K562 (cell line): ENCODE measurements around the gene NRP1. TPM values are rescaled to one million over a fixed set of nuclear protein-coding genes. Genes with fewer than 3 reads are reported as not detected.
A peak's percentile ranks its signal among the peaks of the same experiment; 100 is the strongest.

Experiments
- ATAC-seq: fragments of 200-7000 bp; cut with Tn5 transposase; 3 replicates; pipeline ENCODE4 v1.9.1; 2020; ENCODE audit warnings: moderate library complexity
- BruUV-seq: library from RNA; stranded (reverse); fragments of 400-500 nt; replicated peaks from 2 replicates; lab custom pipeline; 2021; lab: Mats Ljungman, UMichigan
- CTCF ChIA-PET: fragments of 300-600 bp; formaldehyde crosslinking; extraction: SDS; loops from one replicate; lab custom pipeline; 2021; ENCODE audit warnings: low intra/inter-chr PET ratio; lab: Yijun Ruan, JAX
- POLR2A ChIA-PET: fragments of 300-600, 350-650 bp; sonication (Branson Sonifier 250); formaldehyde crosslinking; extraction: SDS; loops from one replicate; lab custom pipeline; 2021; ENCODE audit warnings: antibody characterized with exemption, inconsistent platforms; lab: Yijun Ruan, JAX
- DNase-seq, 4 experiments: peaks; one replicate each; pipeline versions ENCODE4 v3.0.0 to v3.0.0-alpha.2; 2011 to 2018; ENCODE audit warnings: low spot score in 3 of 4, mixed read lengths in 3 of 4; ENCODE audit errors: extremely low read depth in 1 of 4
- FAIRE-seq: peaks from 2 replicates; lab custom pipeline; 2011; peaks lifted over from hg19 to GRCh38; lab: Jason Lieb, UNC
- H2AFZ ChIP-seq: 2 replicates; pipeline ENCODE4 v1.6.0; 2011; ENCODE audit warnings: low read depth, low read length, control low read depth, inconsistent platforms
- H3K27ac ChIP-seq: fragments of 200-600 bp; 3 replicates; pipeline ENCODE4 v1.8.0; 2011; ENCODE audit warnings: low read depth, mild to moderate bottlenecking, control low read depth, inconsistent platforms, low read length, moderate library complexity, mixed read lengths; ENCODE audit errors: extremely low read depth
- H3K27me3 ChIP-seq, 2 experiments: fragments of 300-600 bp in 1 of 2; 2 replicates in 1 of 2; 3 replicates in 1 of 2; pipeline versions ENCODE4 v1.6.0 to v1.8.0; 2011; ENCODE audit warnings: inconsistent platforms in 2 of 2, low read length in 2 of 2, mild to moderate bottlenecking in 1 of 2, mixed read lengths in 1 of 2, moderate library complexity in 1 of 2; ENCODE audit not compliant: control insufficient read depth in 2 of 2, insufficient read depth in 2 of 2
- H3K36me3 ChIP-seq: fragments of 300-600 bp; 3 replicates; pipeline ENCODE4 v1.8.0; 2011; ENCODE audit warnings: mild to moderate bottlenecking, low read length, inconsistent platforms; ENCODE audit not compliant: control insufficient read depth, insufficient read depth
- H3K4me1 ChIP-seq, 2 experiments: fragments of 200-600 bp in 1 of 2; replicated peaks in 1 of 2; 2 replicates in 1 of 2; 3 replicates in 1 of 2; pipeline versions ENCODE4 v1.5.1 to v1.8.0; 2011; ENCODE audit warnings: inconsistent platforms in 2 of 2, low read length in 2 of 2, mild to moderate bottlenecking in 1 of 2, mixed read lengths in 1 of 2, moderate library complexity in 1 of 2; ENCODE audit not compliant: control insufficient read depth in 2 of 2, insufficient read depth in 2 of 2
- H3K4me2 ChIP-seq: 2 replicates; pipeline ENCODE4 v1.6.1; 2011; ENCODE audit warnings: low read length, control low read depth, inconsistent platforms, mixed read lengths; ENCODE audit not compliant: insufficient read depth
- H3K4me3 ChIP-seq: fragments of 200-600 bp; sonication (generic), shearing (Covaris generic); 2 replicates; pipeline ENCODE4 v1.5.1; 2016; ENCODE audit warnings: control low read depth, inconsistent platforms
- H3K79me2 ChIP-seq: fragments of 200-600 bp; 3 replicates; pipeline ENCODE4 v1.8.0; 2011; ENCODE audit warnings: low read length, inconsistent platforms; ENCODE audit not compliant: control insufficient read depth, insufficient read depth
- H3K9ac ChIP-seq, 2 experiments: 2 replicates each; pipeline versions ENCODE4 v1.6.0 to v1.6.1; 2011; ENCODE audit warnings: low read depth in 2 of 2, low read length in 2 of 2, control low read depth in 1 of 2, inconsistent platforms in 1 of 2, mild to moderate bottlenecking in 1 of 2, mixed read lengths in 1 of 2; ENCODE audit not compliant: insufficient read depth in 1 of 2
- H3K9me1 ChIP-seq: one replicate; pipeline ENCODE4 v1.6.0; 2011; ENCODE audit warnings: inconsistent platforms, mild to moderate bottlenecking, low read length, moderate library complexity; ENCODE audit not compliant: control insufficient read depth, insufficient read depth
- H3K9me3 ChIP-seq: replicated peaks from 2 replicates; pipeline ENCODE4 v1.5.1; 2011; ENCODE audit warnings: low read depth, low read length, inconsistent platforms; ENCODE audit not compliant: control insufficient read depth, insufficient read depth
- H4K20me1 ChIP-seq: replicated peaks from 2 replicates; pipeline ENCODE4 v1.6.1; 2011; ENCODE audit warnings: low read length, inconsistent platforms, mixed read lengths; ENCODE audit not compliant: control insufficient read depth, insufficient read depth
- C11orf30 ChIP-seq: fragments of 450-650 bp; IDR thresholded peaks from 2 replicates; pipeline ENCODE4 v1.6.1; 2016; ENCODE audit warnings: low read depth, mild to moderate bottlenecking
- ELK1 ChIP-seq: sonication (generic); formaldehyde crosslinking; IDR thresholded peaks from 2 replicates; pipeline ENCODE4 v1.8.1; 2022; ENCODE audit warnings: missing genetic modification reagents
- HNRNPK ChIP-seq: fragments of 200-400 bp; formaldehyde crosslinking; IDR thresholded peaks from one replicate; pipeline ENCODE4 v1.6.1; 2018; ENCODE audit warnings: mild to moderate bottlenecking, low read depth, low read length; ENCODE audit not compliant: poor library complexity, severe bottlenecking
- KAT8 ChIP-seq: fragments of 450-650 bp; IDR thresholded peaks from 2 replicates; pipeline ENCODE4 v1.6.1; 2016; ENCODE audit warnings: low read depth, mild to moderate bottlenecking
- MLX ChIP-seq, 2 experiments: fragments of 450-650 bp in 1 of 2; sonication (generic) in 1 of 2; formaldehyde crosslinking; conservative IDR thresholded peaks; 2 replicates each; pipeline versions ENCODE4 v1.4.0 to v1.8.1; 2020 to 2022; ENCODE audit warnings: mild to moderate bottlenecking in 1 of 2, missing genetic modification reagents in 1 of 2
- NFE2 ChIP-seq: IDR thresholded peaks from 2 replicates; pipeline ENCODE4 v1.6.1; 2014; ENCODE audit warnings: antibody characterized with exemption, low read depth
- NFIC ChIP-seq: fragments of 450-650 bp; IDR thresholded peaks from 2 replicates; pipeline ENCODE4 v1.6.1; 2017; ENCODE audit warnings: mild to moderate bottlenecking, inconsistent platforms
- SREBF2 ChIP-seq: sonication (generic); formaldehyde crosslinking; IDR thresholded peaks from 2 replicates; pipeline ENCODE4 v1.4.0; 2020; ENCODE audit warnings: mild to moderate bottlenecking, missing genetic modification reagents
- XRCC4 ChIP-seq: IDR thresholded peaks from one replicate; pipeline ENCODE4 v1.6.1; 2011; ENCODE audit not compliant: insufficient read depth, insufficient read length; ENCODE audit errors: extremely low read depth
- ZNF316 ChIP-seq: fragments of 450-650 bp; IDR thresholded peaks from 2 replicates; pipeline ENCODE4 v1.6.1; 2016
- WGBS: fragments of 100-300 bp; shearing (Covaris generic); methylation state at CpG from one replicate; pipeline ENCODE4 v1.1.6; 2016; ENCODE audit warnings: low coverage, mixed read lengths; ENCODE audit not compliant: insufficient coverage; ENCODE audit errors: missing lambda C conversion rate; 5-methylcytosine and 5-hydroxymethylcytosine counted together
- in situ Hi-C: fragments of 300-500 bp; cut with MboI; formaldehyde crosslinking; loops from 4 replicates; pipeline ENCODE4 v1.15.0; 2018; ENCODE audit warnings: inconsistent platforms, mixed read lengths
- intact Hi-C: fragments of 100-400 bp; cut with micrococcal nuclease; formaldehyde crosslinking; loops from 2 replicates; pipeline ENCODE4 v1.14.2; 2022
- polyA plus RNA-seq, 8 experiments: library from polyadenylated mRNA; depleted of rRNA in 4 of 8; stranded (reverse) in 5 of 8; unstranded in 3 of 8; fragments of >200 nt; fragmentation: Nextera tagmentation in 2 of 8; fragmentation: Illumina TruSeq in 1 of 8; extraction: Ambion mirVana in 2 of 8; extraction: Trizol in 1 of 8; gene quantifications; 2 replicates each; pipeline versions ENCODE4 v1.2.1 to v1.2.3, GENCODE V29; 2011 to 2014; ENCODE audit warnings: inconsistent platforms in 1 of 8, missing spikeins in 1 of 8
- total RNA-seq, 7 experiments: library from RNA; depleted of rRNA in 6 of 7; stranded (reverse); fragments of >200 nt in 6 of 7; fragmentation: Illumina TruSeq in 2 of 7; extraction: Trizol in 2 of 7; gene quantifications; 2 replicates each; pipeline versions ENCODE4 v1.2.1 to v1.2.3, GENCODE V29; 2011 to 2021; ENCODE audit warnings: low replicate concordance in 1 of 7

Gene NRP1
- total and polyA plus RNA-seq, 9 of the 15 experiments (the other 6 are each of a cell fraction or from before 2014, with no cell fraction given), result 0.01 to 0.38 (median 0.04) TPM; not detected in 5

DNA sequence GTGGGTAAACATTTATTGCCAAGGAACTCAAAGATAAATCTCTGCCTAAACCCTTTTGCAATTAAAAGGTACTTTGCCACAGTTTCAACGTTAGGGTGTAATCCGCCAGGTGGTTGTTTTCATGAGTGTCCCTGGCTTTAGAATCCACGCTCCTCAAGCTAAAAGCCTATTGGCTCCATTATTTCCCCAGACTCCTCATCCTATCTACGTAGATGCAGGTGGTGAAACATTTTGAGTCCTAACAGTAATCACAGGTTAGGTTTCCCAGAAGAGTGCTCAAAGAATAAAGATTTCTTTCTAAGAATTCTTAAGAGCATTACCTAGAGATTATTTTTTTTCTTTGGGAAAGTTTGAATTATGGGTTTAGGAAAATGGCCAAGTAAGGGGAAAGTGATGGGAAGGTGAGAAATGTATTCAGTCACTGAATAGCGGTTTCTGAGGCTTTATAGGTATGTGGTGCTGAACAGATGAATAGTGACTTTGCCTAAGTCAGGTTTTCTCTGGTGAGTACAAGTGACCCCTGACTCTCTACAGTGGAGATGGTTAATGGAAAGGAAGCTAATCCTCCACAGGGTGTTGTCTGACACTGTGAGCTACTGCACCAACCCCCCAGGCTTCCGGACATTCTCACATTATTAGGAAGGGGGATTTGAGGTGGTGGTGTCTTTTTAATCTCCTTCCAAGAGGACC is 60.2 kb downstream of the NRP1 start (continued):
- TF ChIP-seq MLX (CRISPR knock-in tag; conservative IDR thresholded peaks at IDR 0.05) (no peak), KAT8 (no peak), SREBF2 (CRISPR knock-in tag) (no peak), NFE2 (no peak), XRCC4 (no peak)

- Histone ChIP-seq H3K27me3 (peaks cover 0 to 6% of the 10 kb centered on the region in 2 experiments; a peak in 2 of 5 replicates), H3K4me1 (no peaks in the 10 kb centered on the region), H3K79me2 (no peaks in the 10 kb centered on the region), H3K9me3 (no peaks in the 10 kb centered on the region), H3K4me2 (no peak overlapping the region), H4K20me1 (no peaks in the 10 kb centered on the region), H3K4me3 (no peak overlapping the region), H3K36me3 (no peaks in the 10 kb centered on the region), H3K9me1 (no peaks in the 10 kb centered on the region), H3K9ac (no peak overlapping the region), H3K27ac (no peak overlapping the region), H2AFZ (no peak overlapping the region)
- DNase-seq, result no peak
- POLR2A ChIA-PET, result interaction anchor here (0.5 kb wide), 1 partner anchor 39 kb away, joined by 4 read pairs; no protein-coding TSS in a partner anchor
- in situ Hi-C loops (no loop called here), intact Hi-C loops (no loop called here)
- CTCF ChIA-PET, result no interaction called here
- no peak for ATAC-seq
- FAIRE-seq, result no peak
- 2% methylated on average over 19 of the region's 19 CpGs for WGBS
- TF ChIP-seq HNRNPK (no peak), ZNF316 (peak; percentile 11; the same call in 1 of the 2 replicates), ELK1 (CRISPR knock-in tag) (no peak), NFIC (peak; percentile 31; the same call in 1 of the 2 replicates), C11orf30 (peak; percentile 37; the same call in 1 of the 2 replicates)
- no TSS peak for BruUV-seq
Observed at GRCh38 chr10:33273295-33274002, 61.0 kb downstream of the NRP1 start.
